Neural crest cell (in vitro differentiated cells): ENCODE data around the gene PRPF19. TPM values are rescaled to one million over a fixed set of nuclear protein-coding genes. Genes with fewer than 3 reads are reported as not detected.

Source experiments
- DNase-seq: peaks from one replicate; pipeline ENCODE4 v3.0.0; 2021; ENCODE audit warnings: low read depth, mixed read lengths, low spot score
- H3K27ac Mint-ChIP-seq: one replicate; pipeline ENCODE4 v1.8.0; 2021; ENCODE audit warnings: mild to moderate bottlenecking, mixed read lengths; ENCODE audit not compliant: unreplicated experiment
- H3K27me3 Mint-ChIP-seq: 2 replicates; pipeline ENCODE4 v1.8.0; 2021; ENCODE audit warnings: low read depth, mild to moderate bottlenecking, mixed read lengths
- H3K36me3 Mint-ChIP-seq: 2 replicates; pipeline ENCODE4 v1.8.0; 2021; ENCODE audit warnings: low read depth, mild to moderate bottlenecking, mixed read lengths
- H3K4me1 Mint-ChIP-seq: 2 replicates; pipeline ENCODE4 v1.8.0; 2021; ENCODE audit warnings: mixed read lengths
- H3K4me3 Mint-ChIP-seq: one replicate; pipeline ENCODE4 v1.8.0; 2021; ENCODE audit warnings: mild to moderate bottlenecking, mixed read lengths
- H3K9me3 Mint-ChIP-seq: 2 replicates; pipeline ENCODE4 v1.8.0; 2021; ENCODE audit warnings: mixed read lengths
- total RNA-seq: library from RNA; stranded (reverse); gene quantifications from 2 replicates; pipeline ENCODE4 v1.2.1, GENCODE V29; 2021
- TF ChIP-seq, protein P1 (sequence below): fragments of 200-600 bp; sonication (generic); conservative IDR thresholded peaks from 2 replicates; pipeline ENCODE4 v1.5.0; 2021; ENCODE audit warnings: antibody characterized with exemption, mild to moderate bottlenecking

PRPF19 gene
- total RNA-seq, 1 donor from 2014 or later: 183 TPM

DNA sequence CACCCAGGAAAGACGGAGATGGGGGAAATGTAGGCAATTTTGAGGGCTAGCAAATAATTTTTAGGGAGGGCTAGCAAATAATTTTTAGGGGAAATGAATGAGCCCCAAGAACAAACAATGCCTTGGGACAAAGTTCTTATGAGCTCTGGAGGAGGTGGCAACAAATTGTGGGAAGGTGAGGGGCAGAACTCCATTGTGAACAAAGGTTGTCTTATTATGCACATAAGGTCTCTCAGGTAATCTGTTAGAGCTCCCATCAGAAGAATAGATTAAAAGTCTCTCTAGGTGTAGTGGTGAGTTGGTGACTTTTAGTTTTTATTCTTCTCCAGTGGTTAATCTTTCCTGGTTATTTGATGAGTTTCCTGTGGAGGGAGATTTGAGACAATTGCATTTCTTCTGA, 2.4 kb upstream of the PRPF19 start:
- TF ChIP-seq, protein P1, sequence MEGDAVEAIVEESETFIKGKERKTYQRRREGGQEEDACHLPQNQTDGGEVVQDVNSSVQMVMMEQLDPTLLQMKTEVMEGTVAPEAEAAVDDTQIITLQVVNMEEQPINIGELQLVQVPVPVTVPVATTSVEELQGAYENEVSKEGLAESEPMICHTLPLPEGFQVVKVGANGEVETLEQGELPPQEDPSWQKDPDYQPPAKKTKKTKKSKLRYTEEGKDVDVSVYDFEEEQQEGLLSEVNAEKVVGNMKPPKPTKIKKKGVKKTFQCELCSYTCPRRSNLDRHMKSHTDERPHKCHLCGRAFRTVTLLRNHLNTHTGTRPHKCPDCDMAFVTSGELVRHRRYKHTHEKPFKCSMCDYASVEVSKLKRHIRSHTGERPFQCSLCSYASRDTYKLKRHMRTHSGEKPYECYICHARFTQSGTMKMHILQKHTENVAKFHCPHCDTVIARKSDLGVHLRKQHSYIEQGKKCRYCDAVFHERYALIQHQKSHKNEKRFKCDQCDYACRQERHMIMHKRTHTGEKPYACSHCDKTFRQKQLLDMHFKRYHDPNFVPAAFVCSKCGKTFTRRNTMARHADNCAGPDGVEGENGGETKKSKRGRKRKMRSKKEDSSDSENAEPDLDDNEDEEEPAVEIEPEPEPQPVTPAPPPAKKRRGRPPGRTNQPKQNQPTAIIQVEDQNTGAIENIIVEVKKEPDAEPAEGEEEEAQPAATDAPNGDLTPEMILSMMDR: no peak
- H3K36me3 Mint-ChIP-seq: no peaks in the 10 kb centered on the region
- DNase-seq: no peak
- no peak overlapping the region for H3K27ac Mint-ChIP-seq
- peak overlapping the region; percentile 28 for H3K4me3 Mint-ChIP-seq
- peaks cover 42% of the 10 kb centered on the region for H3K4me1 Mint-ChIP-seq
- no peaks in the 10 kb centered on the region for H3K9me3 Mint-ChIP-seq
- H3K27me3 Mint-ChIP-seq: peaks cover 41% of the 10 kb centered on the region

DNA sequence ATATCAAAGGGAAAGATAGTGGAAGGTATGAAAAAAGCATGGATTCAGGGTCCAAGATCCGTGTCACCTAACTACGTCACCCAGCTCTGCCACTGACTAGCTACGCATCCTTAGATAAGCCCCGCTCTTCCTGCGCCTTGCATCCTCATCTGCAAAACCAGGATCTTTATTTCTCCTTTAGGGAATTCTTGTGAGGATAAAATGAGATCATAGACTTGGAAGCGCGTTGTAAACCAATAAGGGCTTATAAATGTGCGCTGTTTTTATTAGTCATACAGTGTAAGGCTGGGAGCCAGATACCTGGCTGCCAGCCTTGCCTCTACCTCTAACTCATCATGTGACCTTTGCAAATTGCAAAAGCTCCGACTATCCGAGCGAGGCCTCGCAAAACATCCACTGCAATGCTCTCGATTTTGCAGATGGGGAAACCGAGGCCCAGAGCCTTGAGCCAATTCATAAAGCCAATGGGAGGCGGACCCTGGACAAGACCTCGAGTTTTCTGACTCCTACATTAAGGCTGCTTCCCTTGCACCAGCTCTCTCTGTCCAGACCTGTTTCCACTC, 753 bp downstream of the PRPF19 start:
- peaks cover 28% of the 10 kb centered on the region for H3K4me1 Mint-ChIP-seq
- peak overlapping the region; percentile 40 for H3K27ac Mint-ChIP-seq
- H3K4me3 Mint-ChIP-seq: peak overlapping the region; percentile 94
- no peak for DNase-seq
- no peaks in the 10 kb centered on the region for H3K36me3 Mint-ChIP-seq
- TF ChIP-seq, protein P1: no peak
- H3K27me3 Mint-ChIP-seq: peaks cover 33% of the 10 kb centered on the region
- H3K9me3 Mint-ChIP-seq: no peaks in the 10 kb centered on the region

DNA sequence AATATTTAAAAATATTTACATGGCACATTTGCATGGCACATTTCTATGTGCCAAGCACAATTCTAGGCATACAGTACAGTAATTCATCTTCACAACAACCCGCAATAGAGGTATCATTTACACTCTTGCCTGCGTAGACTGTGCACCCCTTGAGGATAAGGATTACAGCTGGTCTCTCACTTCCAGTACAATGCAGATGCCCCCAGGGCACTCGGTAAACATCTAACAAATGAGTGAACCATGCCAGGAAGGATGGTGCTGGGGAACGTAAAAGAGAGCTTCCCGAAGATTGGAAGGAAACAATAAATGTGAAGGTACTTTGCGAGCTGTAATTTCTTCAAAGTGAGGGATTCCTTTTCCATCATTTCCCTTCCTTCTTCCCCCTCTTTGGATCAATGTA, 1.3 kb downstream of the PRPF19 start:
- Mint-ChIP-seq H3K4me3 (peak overlapping the region; percentile 94), H3K27me3 (peaks cover 29% of the 10 kb centered on the region), H3K9me3 (no peaks in the 10 kb centered on the region), H3K4me1 (peaks cover 28% of the 10 kb centered on the region), H3K36me3 (no peaks in the 10 kb centered on the region), H3K27ac (peak overlapping the region; percentile 25)
- DNase-seq: no peak
- TF ChIP-seq, protein P1: no peak

DNA sequence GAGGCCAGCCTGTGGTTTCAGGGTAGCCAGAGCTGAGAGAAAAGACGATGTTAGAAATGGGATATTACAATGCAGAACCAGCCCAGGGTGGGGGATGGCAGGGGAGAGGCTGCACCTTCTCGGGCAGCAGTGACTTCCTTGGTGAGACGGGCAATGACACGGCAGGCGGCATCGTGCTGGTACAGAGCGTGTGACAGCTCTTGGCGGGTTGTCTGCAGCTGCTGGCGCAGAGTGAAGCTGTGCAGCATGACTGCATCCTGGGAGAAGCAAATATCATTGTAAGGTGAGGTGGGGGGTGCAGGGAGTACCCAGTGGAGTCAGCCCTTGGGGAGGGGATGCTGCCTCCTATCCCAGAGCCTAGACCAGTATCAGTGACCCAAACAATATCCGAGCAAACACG, 3.8 kb downstream of the PRPF19 start:
- Mint-ChIP-seq H3K9me3 (no peaks in the 10 kb centered on the region), H3K27ac (no peak overlapping the region), H3K36me3 (peaks cover 6% of the 10 kb centered on the region), H3K4me3 (peak overlapping the region; percentile 65), H3K4me1 (peaks cover 28% of the 10 kb centered on the region), H3K27me3 (peaks cover 6% of the 10 kb centered on the region)
- TF ChIP-seq, protein P1: no peak
- DNase-seq: no peak

DNA sequence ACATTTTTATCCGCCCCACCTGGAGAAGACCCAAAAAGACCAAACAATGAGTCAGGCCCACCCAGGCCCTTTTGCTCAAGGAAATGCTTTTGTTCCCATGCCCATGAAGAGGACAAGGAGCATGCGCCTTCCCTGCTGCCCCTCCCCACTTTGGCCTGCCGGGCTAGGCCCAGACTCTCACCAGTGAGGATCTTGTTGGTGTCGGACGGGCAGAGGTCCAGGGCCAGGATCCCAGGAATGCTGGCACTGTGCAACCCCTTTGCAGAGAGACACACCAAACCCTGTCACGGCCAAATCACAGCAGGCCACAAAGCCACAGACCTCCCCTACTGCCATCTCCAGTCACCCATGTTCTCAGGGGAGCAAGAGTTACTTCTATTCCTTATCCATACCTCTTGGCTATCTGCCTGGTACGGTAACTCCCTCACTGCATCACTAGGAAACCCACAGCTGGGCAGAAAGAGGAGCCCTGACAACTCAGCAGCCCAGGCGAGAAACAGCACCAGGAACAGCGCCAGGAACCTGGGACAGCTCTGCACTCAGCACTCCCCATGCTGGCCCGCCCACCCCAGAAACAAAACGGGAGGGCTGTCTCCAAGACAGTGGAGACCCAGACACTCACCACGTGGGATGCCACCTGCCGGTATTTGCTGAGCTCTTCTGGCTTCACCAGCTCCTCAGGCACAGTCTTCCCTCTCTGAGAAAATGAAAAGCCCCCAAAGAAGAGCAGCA, 5.5 kb downstream of the PRPF19 start:
- no peaks in the 10 kb centered on the region for H3K27me3 Mint-ChIP-seq
- H3K4me1 Mint-ChIP-seq: peaks cover 18% of the 10 kb centered on the region
- H3K9me3 Mint-ChIP-seq: no peaks in the 10 kb centered on the region
- DNase-seq: no peak
- peaks cover 13% of the 10 kb centered on the region for H3K36me3 Mint-ChIP-seq
- no peak overlapping the region for H3K27ac Mint-ChIP-seq
- H3K4me3 Mint-ChIP-seq: no peak overlapping the region
- TF ChIP-seq, protein P1: no peak
